NCI-H82 treated with DMSO at 0.1 percent for 48 hours (cell line): Measurements from ENCODE around the gene PPP1R9B.

Experiments
- DNase-seq: peaks from one replicate; lab custom pipeline; 2025; ENCODE audit not compliant: unreplicated experiment; lab: John Stamatoyannopoulos, UW

Gene PPP1R9B

GRCh38 chr17:50174444-50174843 lies 24.0 kb upstream of the PPP1R9B start:
- no peak for DNase-seq

DNA sequence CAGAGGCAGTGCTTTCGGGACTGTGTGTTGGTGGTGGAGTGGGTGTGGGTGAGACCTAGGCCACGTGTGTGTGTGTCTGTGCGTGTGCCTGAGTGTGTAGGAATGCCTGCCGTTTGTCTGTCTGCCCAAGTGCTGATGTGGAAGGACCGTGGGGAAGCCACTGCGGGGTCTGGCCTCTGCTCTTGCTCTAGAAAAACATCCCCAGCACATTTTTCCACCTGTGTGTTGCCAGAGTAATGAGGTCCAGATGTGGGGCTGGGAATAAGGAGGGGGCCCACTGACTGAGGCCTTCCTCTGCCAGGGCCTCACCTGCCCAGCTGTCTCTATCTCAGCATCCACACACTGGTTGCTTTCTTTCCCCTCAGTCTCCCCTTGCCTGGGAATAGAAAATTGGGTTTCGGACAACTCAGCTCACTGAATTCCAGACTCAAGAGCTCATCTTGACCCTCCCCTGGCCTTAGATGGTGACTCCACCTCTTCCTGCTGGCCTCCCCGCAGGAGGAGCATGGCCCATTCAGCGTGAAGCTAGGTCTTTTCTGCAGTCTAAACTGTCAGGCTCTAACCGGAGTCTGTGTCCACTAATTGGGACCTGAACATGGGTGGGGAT lies 23.0 kb upstream of the PPP1R9B start:
- DNase-seq = no peak

DNA sequence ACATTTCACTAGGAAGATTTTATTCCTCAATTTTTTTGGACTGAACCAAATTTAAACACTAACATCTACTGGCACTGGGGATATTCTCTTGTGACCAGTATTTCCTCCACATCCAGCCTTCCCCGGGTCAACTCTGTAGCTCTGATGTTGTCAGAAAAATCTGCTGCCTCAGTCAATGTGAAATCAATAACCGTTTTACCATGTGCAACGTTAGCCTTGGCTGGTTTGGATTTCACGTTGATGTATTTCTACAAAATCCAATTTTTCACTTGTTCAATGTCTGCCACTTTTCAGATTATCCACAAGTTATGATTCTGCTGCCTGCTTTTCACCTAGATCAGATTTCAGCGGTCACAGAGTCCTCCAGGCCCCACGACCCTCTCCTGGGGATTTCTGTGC lies 22.5 kb upstream of the PPP1R9B start:
- DNase-seq = no peak

GRCh38 chr17:50172130-50172529 lies 21.7 kb upstream of the PPP1R9B start:
- no peak for DNase-seq

GRCh38 chr17:50171371-50172071 lies 21.0 kb upstream of the PPP1R9B start:
- DNase-seq = no peak

- DNase-seq = no peak
Observed at GRCh38 chr17:50170662-50171370, 20.3 kb upstream of the PPP1R9B start.

DNA sequence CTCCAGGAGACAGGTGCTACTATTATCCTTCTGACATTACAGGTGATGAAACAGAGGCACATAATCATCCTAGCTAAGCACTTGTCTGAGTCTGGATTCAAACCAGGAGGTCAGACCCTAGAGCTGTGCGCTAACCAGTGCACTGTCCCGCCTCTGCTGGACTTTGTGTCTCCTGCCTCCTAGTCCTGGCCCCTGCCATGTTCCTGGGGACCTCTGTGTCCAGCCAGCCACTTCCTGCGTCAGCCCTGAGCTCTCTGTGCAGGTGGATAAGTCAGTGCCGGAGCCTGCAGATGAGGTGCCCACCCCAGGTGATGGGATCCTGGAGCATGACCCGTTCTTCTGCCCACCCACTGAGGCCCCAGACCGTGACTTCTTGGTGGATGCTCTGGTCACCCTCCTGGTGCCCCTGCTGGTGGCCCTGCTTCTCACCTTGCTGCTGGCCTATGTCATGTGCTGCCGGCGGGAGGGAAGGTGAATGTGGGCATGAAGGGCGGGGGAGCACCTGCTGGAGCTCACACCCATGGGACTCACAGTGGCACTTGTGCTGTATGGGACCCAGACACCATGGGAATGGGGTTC lies 19.5 kb upstream of the PPP1R9B start:
- DNase-seq = no peak

DNA sequence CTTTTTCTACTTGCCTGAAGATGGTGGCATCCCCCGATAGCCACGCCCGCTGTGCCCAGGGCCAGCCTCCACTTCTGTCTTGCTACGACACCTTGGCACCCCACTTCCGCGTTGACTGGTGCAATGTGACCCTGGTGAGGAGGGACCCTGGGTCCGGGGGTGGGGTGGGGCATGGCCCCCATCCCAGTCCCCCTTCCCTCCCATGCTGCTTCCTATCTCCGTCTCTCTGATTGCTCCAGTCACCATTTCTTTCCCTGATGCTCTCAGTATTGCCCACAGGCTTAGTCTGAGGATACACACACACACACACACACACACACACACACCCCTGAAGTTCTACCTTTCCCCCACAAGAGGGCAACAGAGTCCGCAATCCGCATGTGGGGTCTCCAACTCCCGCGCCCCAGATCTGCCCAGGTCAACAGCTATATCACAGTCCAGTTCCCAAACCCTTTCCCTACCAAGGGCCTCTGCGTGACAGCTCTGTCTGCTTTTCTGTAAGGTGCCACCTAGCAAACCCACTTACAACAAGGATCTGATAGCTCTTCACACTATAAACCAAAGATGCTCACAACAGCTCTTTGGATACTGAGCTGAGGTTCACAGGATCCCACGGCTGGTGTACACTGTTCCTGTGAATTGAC lies 18.8 kb upstream of the PPP1R9B start:
- peak; percentile 54 for DNase-seq

- no peak for DNase-seq
Observed at GRCh38 chr17:50168319-50168718, 17.8 kb upstream of the PPP1R9B start.

- DNase-seq = no peak
Observed at GRCh38 chr17:50167371-50167770, 16.9 kb upstream of the PPP1R9B start.

- no peak for DNase-seq
Observed at GRCh38 chr17:50166518-50167181, 16.2 kb upstream of the PPP1R9B start.

GRCh38 chr17:50165867-50166517 lies 15.5 kb upstream of the PPP1R9B start, which contains the start of gene SGCA:
Gene SGCA (plus strand): TSS chr17:50166005. CDS start chr17:50166041, 36 bp downstream.
- no peak for DNase-seq

GRCh38 chr17:50165466-50165865 lies 15.0 kb upstream of the PPP1R9B start:
- DNase-seq = no peak

- DNase-seq = no peak
Observed at GRCh38 chr17:50165066-50165465, 14.6 kb upstream of the PPP1R9B start.

GRCh38 chr17:50164697-50164988 lies 14.2 kb upstream of the PPP1R9B start:
- no peak for DNase-seq

- DNase-seq = no peak
Observed at GRCh38 chr17:50163843-50164696, 13.6 kb upstream of the PPP1R9B start.

DNA sequence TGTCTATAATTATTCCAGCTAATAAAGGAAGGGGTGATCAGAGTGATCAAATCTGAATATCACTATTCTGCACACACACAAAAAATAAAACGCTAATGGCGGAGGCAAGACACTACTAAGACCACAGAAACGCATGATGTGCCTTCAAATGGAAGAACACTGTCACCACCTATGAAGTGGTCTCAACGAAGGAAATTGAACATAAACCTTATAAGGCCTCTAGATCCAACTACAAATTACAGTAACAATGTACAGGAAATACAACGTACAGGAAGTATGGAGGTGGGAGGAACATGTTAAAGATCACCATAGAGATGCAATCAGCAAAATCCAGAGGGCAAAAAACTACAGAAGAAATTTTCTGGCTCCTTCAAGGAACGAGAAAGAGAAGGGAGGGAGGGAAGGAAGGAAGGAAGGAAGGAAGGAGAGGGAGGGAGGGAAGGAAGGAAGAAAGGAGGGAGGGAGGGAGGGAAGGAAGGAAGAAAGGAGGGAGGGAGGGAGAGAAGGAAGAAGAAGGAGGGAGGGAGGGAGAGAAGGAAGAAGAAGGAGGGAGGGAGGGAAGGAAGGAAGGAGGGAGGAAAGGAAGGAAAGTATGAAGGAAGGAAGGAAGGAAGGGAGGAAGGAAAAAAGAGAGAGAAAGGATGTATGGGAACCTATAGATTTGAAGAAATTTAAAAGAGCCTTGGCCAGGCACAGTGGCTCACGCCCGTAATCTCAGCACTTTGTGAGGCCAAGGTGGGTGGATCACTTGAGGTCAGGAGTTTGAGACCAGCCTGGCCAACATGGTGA lies 12.2 kb upstream of the PPP1R9B start:
- no peak for DNase-seq

DNA sequence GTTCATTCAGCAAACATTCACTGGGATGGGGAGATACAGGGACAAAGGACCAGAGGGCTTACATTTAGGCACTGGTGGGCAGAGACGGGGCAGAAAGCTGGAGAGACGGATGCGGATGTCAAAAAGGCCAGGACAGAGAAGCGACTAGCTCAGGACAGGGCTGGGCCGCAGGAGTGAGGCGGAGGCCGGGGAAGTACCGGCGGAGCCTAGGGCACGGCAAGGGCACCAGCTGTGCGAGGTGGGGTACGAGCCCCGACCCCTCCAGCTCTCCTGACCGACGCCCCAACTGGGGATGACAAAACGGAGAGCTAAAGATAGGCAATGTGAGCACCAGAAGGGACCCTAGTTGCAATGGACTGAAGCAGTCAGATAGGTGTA lies 11.4 kb upstream of the PPP1R9B start:
- DNase-seq = no peak
